PC-3 (cell line): ENCODE results near the gene LRRC42. TPM values are rescaled to one million over a fixed set of nuclear protein-coding genes. Genes with fewer than 3 reads are reported as not detected.
A peak's percentile ranks its signal among the peaks of the same experiment; 100 is the strongest.

Source experiments
- ATAC-seq: fragments of 200-7000 bp; cut with Tn5 transposase; 2 replicates; pipeline ENCODE4 v1.9.1; 2020; ENCODE audit warnings: mild to moderate bottlenecking, moderate library complexity
- BruUV-seq: library from RNA; stranded (reverse); fragments of 400-500 nt; replicated peaks from 2 replicates; lab custom pipeline; 2021; lab: Mats Ljungman, UMichigan
- CTCF ChIA-PET: fragments of 300-600 bp; sonication (Branson Sonifier 250); formaldehyde crosslinking; loops from one replicate; lab custom pipeline; 2022; ENCODE audit warnings: antibody characterized with exemption; lab: Charles Lee
- POLR2A ChIA-PET: fragments of 300-600 bp; sonication (Branson Sonifier 250); formaldehyde crosslinking; loops from one replicate; lab custom pipeline; 2022; ENCODE audit warnings: antibody characterized with exemption; ENCODE audit not compliant: unreplicated experiment; lab: Charles Lee
- DNase-seq: peaks from one replicate; pipeline ENCODE4 v3.0.0-alpha.2; 2015
- H2AFZ ChIP-seq: fragments of 300-600 bp; sonication (generic); 2 replicates; pipeline ENCODE4 v1.6.0; 2016; ENCODE audit warnings: antibody characterized with exemption, low read length
- H3F3A ChIP-seq: fragments of 300-600 bp; sonication (generic); one replicate; pipeline ENCODE4 v1.6.0; 2017; ENCODE audit warnings: antibody characterized with exemption, low read length, control low read depth, mild to moderate bottlenecking; ENCODE audit not compliant: unreplicated experiment
- H3K27ac ChIP-seq: fragments of 300-600 bp; sonication (generic); 2 replicates; pipeline ENCODE4 v1.5.1; 2016; ENCODE audit warnings: mild to moderate bottlenecking, low read length
- H3K27me3 ChIP-seq: fragments of 300-600 bp; sonication (generic); 2 replicates; pipeline ENCODE4 v1.6.1; 2016; ENCODE audit warnings: low read length, mixed read lengths
- H3K36me3 ChIP-seq: fragments of 300-600 bp; sonication (generic); 2 replicates; pipeline ENCODE4 v1.6.1; 2016; ENCODE audit warnings: low read depth, mixed run types, low read length, mixed read lengths
- H3K4me1 ChIP-seq: fragments of 300-600 bp; sonication (generic); 2 replicates; pipeline ENCODE4 v1.5.1; 2016; ENCODE audit warnings: low read length; ENCODE audit not compliant: insufficient read depth
- H3K4me2 ChIP-seq: fragments of 300-600 bp; sonication (generic); 2 replicates; pipeline ENCODE4 v1.6.0; 2016; ENCODE audit warnings: low read length
- H3K4me3 ChIP-seq: fragments of 300-600 bp; sonication (generic); 2 replicates; pipeline ENCODE4 v1.5.1; 2016; ENCODE audit warnings: mild to moderate bottlenecking, low read length, mixed read lengths
- H3K79me2 ChIP-seq: fragments of 300-600 bp; sonication (generic); 2 replicates; pipeline ENCODE4 v1.6.1; 2017; ENCODE audit warnings: low read length, mixed read lengths
- H3K9ac ChIP-seq: fragments of 300-600 bp; sonication (generic); 2 replicates; pipeline ENCODE4 v1.6.0; 2016; ENCODE audit warnings: mild to moderate bottlenecking, low read length
- H3K9me2 ChIP-seq: fragments of 300-600 bp; sonication (generic); replicated peaks from 2 replicates; pipeline ENCODE4 v1.6.1; 2016; ENCODE audit warnings: mixed run types, low read length, mixed read lengths
- H3K9me3 ChIP-seq: fragments of 300-600 bp; sonication (generic); 2 replicates; pipeline ENCODE4 v1.6.1; 2016; ENCODE audit warnings: low read length, mixed read lengths
- H4K20me1 ChIP-seq: fragments of 300-600 bp; sonication (generic); 2 replicates; pipeline ENCODE4 v1.6.1; 2016; ENCODE audit warnings: low read length, mixed read lengths
- CTCF ChIP-seq: fragments of 300-600 bp; sonication (generic); conservative IDR thresholded peaks from 2 replicates; pipeline ENCODE4 v1.5.1; 2017; ENCODE audit warnings: antibody characterized with exemption, low read depth, mild to moderate bottlenecking, low read length
- EZH2 ChIP-seq: fragments of 300-600 bp; sonication (generic); IDR thresholded peaks from one replicate; pipeline ENCODE4 v1.6.1; 2017; ENCODE audit warnings: antibody characterized with exemption, mild to moderate bottlenecking, low read length; ENCODE audit not compliant: unreplicated experiment
- EZH2phosphoT487 ChIP-seq: fragments of 300-600 bp; sonication (generic); IDR thresholded peaks from 2 replicates; pipeline ENCODE4 v1.6.1; 2018; ENCODE audit warnings: mild to moderate bottlenecking, antibody characterized with exemption, low read length, borderline replicate concordance
- intact Hi-C: fragments of 100-400 bp; cut with micrococcal nuclease; formaldehyde crosslinking; loops from 2 replicates; pipeline ENCODE4 v1.9.0; 2023
- total RNA-seq: library from RNA; depleted of rRNA; stranded (reverse); fragments of >200 nt; gene quantifications from 2 replicates; pipeline ENCODE4 v1.2.3, GENCODE V29; 2014

Gene LRRC42
- total RNA-seq, 1 experiment from 2014 or later, result 27.3 TPM

GRCh38 chr1:53957194-53957818 is 11.2 kb downstream of the LRRC42 start:
- Histone ChIP-seq H2AFZ (peak overlapping the region; percentile 8; the same call in 1 of the 2 replicates), H3F3A (no peaks in the 10 kb centered on the region), H3K4me3 (no peak overlapping the region), H4K20me1 (no peaks in the 10 kb centered on the region), H3K9me3 (no peaks in the 10 kb centered on the region), H3K27ac (peak overlapping the region; percentile 22), H3K9me2 (no peaks in the 10 kb centered on the region), H3K4me2 (peak overlapping the region; percentile 66), H3K79me2 (peaks cover 3% of the 10 kb centered on the region; the same call in 1 of the 2 replicates), H3K9ac (no peak overlapping the region), H3K27me3 (no peaks in the 10 kb centered on the region), H3K4me1 (peaks cover 15% of the 10 kb centered on the region), H3K36me3 (peaks cover 22% of the 10 kb centered on the region)
- no TSS peak for BruUV-seq
- ATAC-seq, result peak; percentile 86
- peak; percentile 63 for DNase-seq
- ChIA-PET POLR2A (no interaction called here), CTCF (no interaction called here)
- TF ChIP-seq CTCF (no peak), EZH2phosphoT487 (no peak), EZH2 (no peak)
- intact Hi-C loops, result no loop called here

- Histone ChIP-seq H3K9me2 (no peaks in the 10 kb centered on the region), H3K4me1 (peaks cover 21% of the 10 kb centered on the region), H4K20me1 (no peaks in the 10 kb centered on the region), H2AFZ (no peak overlapping the region), H3K9me3 (no peaks in the 10 kb centered on the region), H3K4me3 (no peak overlapping the region), H3K27ac (no peak overlapping the region), H3K27me3 (no peaks in the 10 kb centered on the region), H3K79me2 (no peaks in the 10 kb centered on the region), H3K9ac (no peak overlapping the region), H3K4me2 (no peak overlapping the region), H3F3A (no peaks in the 10 kb centered on the region), H3K36me3 (peaks cover 24% of the 10 kb centered on the region)
- POLR2A ChIA-PET, result interaction anchor here (0.7 kb wide), 1 partner anchor 135 kb away, joined by 25 read pairs; no protein-coding TSS in a partner anchor
- CTCF ChIA-PET, result interaction anchor here (0.6 to 1.5 kb wide), 7 partner anchors 10 to 137 kb away, joined by 3 to 20 read pairs (median 6); partner anchors contain the start of gene IFT25
- intact Hi-C loops, result loop anchor here (1.0 kb wide), 2 partner anchors 81 to 98 kb away; no protein-coding TSS in a partner anchor
- BruUV-seq, result no TSS peak
- TF ChIP-seq CTCF (peak; percentile 81), EZH2phosphoT487 (no peak)
- DNase-seq (peak; percentile 70), ATAC-seq (no peak; the same call in 1 of the 2 replicates)
These were observed 13.6 kb downstream of the LRRC42 start for GRCh38 chr1:53959664-53960250.

DNA sequence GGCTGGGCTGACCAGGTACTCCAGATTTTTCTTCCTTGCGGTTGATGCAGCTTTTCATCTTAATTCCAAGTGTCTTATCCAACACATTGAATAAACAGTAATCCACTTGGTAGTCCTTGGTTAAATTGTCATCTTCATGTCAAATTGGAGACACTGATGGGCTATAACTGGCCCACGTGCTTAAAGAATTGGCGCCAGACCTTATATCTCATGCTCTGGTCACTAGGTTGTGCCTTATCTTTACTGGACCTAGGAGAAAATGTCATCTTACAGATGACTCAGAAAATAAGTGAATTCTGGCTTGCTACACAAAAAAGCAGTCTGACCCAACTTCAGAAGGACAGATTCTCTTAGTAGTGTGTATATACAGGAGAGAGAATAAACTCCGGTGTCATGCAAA is 16.2 kb downstream of the LRRC42 start:
- POLR2A ChIA-PET, result no interaction called here
- Histone ChIP-seq H3K27ac (no peak overlapping the region), H2AFZ (no peak overlapping the region), H3K27me3 (no peaks in the 10 kb centered on the region), H3K4me1 (peaks cover 31% of the 10 kb centered on the region), H3K4me3 (no peak overlapping the region), H3K4me2 (no peak overlapping the region), H4K20me1 (peaks cover under 1% of the 10 kb centered on the region; the same call in 1 of the 2 replicates), H3F3A (no peaks in the 10 kb centered on the region), H3K9ac (no peak overlapping the region), H3K9me2 (no peaks in the 10 kb centered on the region), H3K9me3 (no peaks in the 10 kb centered on the region), H3K36me3 (peaks cover 35% of the 10 kb centered on the region), H3K79me2 (no peaks in the 10 kb centered on the region)
- no TSS peak for BruUV-seq
- TF ChIP-seq CTCF (no peak), EZH2phosphoT487 (no peak), EZH2 (no peak)
- ATAC-seq, result no peak
- CTCF ChIA-PET, result no interaction called here
- intact Hi-C loops, result no loop called here
- DNase-seq, result no peak
